Tibial nerve (tissue), 4 donors: Measurements from ENCODE around the gene ARPC2. TPM values are rescaled to one million over a fixed set of nuclear protein-coding genes. Genes with fewer than 3 reads are reported as not detected.

Experiments
- DNase-seq, 2 donors: peaks; one replicate each; pipeline ENCODE4 v3.0.0-alpha.2; 2019; ENCODE audit warnings: low spot score in 2 of 2
- H3K27ac ChIP-seq, 4 donors: fragments of 200-600 bp; sonication (generic) in 3 of 4; one replicate each; pipeline ENCODE4 v1.5.1; 2017 to 2019; ENCODE audit warnings: mild to moderate bottlenecking in 1 of 4
- H3K27me3 ChIP-seq, 2 donors: fragments of 200-600 bp; sonication (generic) in 1 of 2; one replicate each; pipeline versions ENCODE4 v1.5.1 to v1.6.0; 2017 to 2019
- H3K36me3 ChIP-seq, 3 donors: fragments of 200-600 bp; sonication (generic); one replicate each; pipeline ENCODE4 v1.5.1; 2018 to 2019
- H3K4me1 ChIP-seq, 4 donors: fragments of 200-600 bp; sonication (generic) in 3 of 4; one replicate each; pipeline ENCODE4 v1.5.1; 2017 to 2019
- H3K4me3 ChIP-seq, 4 donors: fragments of 200-600 bp; sonication (generic) in 3 of 4; one replicate each; pipeline ENCODE4 v1.5.1; 2017 to 2019; ENCODE audit warnings: mild to moderate bottlenecking in 1 of 4, moderate library complexity in 1 of 4
- H3K9me3 ChIP-seq, 4 donors: fragments of 200-600 bp; sonication (generic) in 3 of 4; one replicate each; pipeline ENCODE4 v1.5.1; 2017 to 2019
- EP300 ChIP-seq, 2 donors: sonication (generic); formaldehyde crosslinking; IDR thresholded peaks; one replicate each; pipeline ENCODE4 v1.6.1; 2017; ENCODE audit warnings: antibody characterized with exemption in 2 of 2, mild to moderate bottlenecking in 1 of 2
- POLR2A ChIP-seq, 2 donors: fragments of 450-650 bp; IDR thresholded peaks; one replicate each; pipeline ENCODE4 v1.6.1; 2017; ENCODE audit warnings: antibody characterized with exemption in 2 of 2, mild to moderate bottlenecking in 2 of 2, moderate library complexity in 2 of 2
- WGBS, 2 donors: methylation state at CpG; one replicate each; pipeline ENCODE4 v1.1.5; 2018; 5-methylcytosine and 5-hydroxymethylcytosine counted together
- total RNA-seq, 4 donors: library from RNA; depleted of rRNA; stranded (reverse); fragments of >200 nt; gene quantifications; one replicate each; pipeline ENCODE4 v1.1.0, GENCODE V29; 2016
- TF ChIP-seq, protein P1 (sequence below), 5 experiments: fragments of 200-600 bp in 3 of 5; fragments of 450-650 bp in 2 of 5; sonication (generic) in 3 of 5; IDR thresholded peaks; one replicate each; pipeline ENCODE4 v1.5.1; 2016 to 2019; ENCODE audit warnings: antibody characterized with exemption in 5 of 5, mild to moderate bottlenecking in 3 of 5, moderate library complexity in 2 of 5

The ARPC2 gene
- total RNA-seq, 4 donors from 2014 or later: 193 to 248 (median 222) TPM

DNA sequence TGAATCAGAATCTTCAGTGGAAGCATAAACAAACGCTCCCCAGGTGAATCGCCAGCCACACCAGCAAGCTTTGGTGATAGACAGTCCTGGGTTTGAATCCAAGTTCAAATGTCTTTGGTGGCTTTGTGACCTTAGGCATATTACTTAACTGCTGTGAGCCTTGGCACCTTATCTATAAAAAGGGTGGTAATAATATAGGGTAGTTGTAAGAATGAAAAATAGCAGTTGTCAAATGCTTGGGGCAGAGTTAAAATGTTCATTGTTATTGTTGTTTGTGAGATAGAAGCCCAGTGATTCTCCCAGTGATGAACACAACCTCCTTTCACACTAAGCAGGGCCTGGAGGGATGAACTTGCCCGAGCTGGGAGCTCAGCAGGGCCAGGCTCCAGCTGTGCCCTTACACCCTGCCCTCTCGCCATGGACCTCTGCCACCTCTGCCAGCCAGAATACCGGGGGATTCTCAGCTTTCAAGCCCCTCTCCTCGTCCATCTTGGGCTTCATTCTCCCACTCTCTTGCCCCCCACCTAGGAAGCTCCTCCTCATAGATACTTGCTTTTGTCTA is 81.4 kb downstream of the ARPC2 start:
- TF ChIP-seq, protein P1, sequence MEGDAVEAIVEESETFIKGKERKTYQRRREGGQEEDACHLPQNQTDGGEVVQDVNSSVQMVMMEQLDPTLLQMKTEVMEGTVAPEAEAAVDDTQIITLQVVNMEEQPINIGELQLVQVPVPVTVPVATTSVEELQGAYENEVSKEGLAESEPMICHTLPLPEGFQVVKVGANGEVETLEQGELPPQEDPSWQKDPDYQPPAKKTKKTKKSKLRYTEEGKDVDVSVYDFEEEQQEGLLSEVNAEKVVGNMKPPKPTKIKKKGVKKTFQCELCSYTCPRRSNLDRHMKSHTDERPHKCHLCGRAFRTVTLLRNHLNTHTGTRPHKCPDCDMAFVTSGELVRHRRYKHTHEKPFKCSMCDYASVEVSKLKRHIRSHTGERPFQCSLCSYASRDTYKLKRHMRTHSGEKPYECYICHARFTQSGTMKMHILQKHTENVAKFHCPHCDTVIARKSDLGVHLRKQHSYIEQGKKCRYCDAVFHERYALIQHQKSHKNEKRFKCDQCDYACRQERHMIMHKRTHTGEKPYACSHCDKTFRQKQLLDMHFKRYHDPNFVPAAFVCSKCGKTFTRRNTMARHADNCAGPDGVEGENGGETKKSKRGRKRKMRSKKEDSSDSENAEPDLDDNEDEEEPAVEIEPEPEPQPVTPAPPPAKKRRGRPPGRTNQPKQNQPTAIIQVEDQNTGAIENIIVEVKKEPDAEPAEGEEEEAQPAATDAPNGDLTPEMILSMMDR (IDR thresholded peaks at IDR 0.05): no peak
- no peak for TF ChIP-seq EP300 (IDR thresholded peaks at IDR 0.05)
- TF ChIP-seq POLR2A (IDR thresholded peaks at IDR 0.05): no peak
- H3K36me3 ChIP-seq: no peaks in the 10 kb centered on the region
- no peak overlapping the region for H3K4me3 ChIP-seq
- DNase-seq: no peak
- peaks cover 0 to 27% (median 0%) of the 10 kb centered on the region in 4 donors for H3K4me1 ChIP-seq
- H3K9me3 ChIP-seq: no peaks in the 10 kb centered on the region
- H3K27me3 ChIP-seq: no peaks in the 10 kb centered on the region
- H3K27ac ChIP-seq: peak overlapping the region in 1 of 4 donors; percentile 40
- WGBS, 2 donors: 58 to 71% methylated on average over 6 of the region's 6 CpGs

DNA sequence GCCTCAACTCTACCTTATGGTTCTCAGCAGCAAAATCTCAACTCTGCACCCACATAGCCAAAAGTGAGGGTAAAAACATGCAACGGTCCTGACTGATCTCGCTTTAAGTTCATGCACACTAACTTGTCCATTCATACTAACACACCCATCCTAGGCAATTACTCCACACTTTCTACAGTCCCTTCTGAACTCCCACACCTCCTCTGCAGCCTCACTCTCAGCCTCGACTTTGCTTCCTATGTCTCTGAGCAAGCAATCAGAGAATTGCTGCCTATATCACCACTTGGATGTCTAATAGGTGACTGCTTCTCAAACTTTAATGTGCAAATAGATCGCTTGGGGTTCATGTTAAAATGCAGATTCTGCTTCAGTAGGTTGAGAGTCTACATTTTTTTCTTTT is 83.2 kb downstream of the ARPC2 start:
- Histone ChIP-seq H3K4me3 (no peak overlapping the region), H3K27me3 (no peaks in the 10 kb centered on the region), H3K36me3 (no peaks in the 10 kb centered on the region), H3K27ac (no peak overlapping the region), H3K9me3 (no peaks in the 10 kb centered on the region), H3K4me1 (peaks cover 0 to 25% (median 0%) of the 10 kb centered on the region in 4 donors)
- TF ChIP-seq, protein P1 (IDR thresholded peaks at IDR 0.05): no peak
- TF ChIP-seq POLR2A (IDR thresholded peaks at IDR 0.05) (no peak), EP300 (IDR thresholded peaks at IDR 0.05) (no peak)
- DNase-seq: no peak
- WGBS, 2 donors: 82 to 84% methylated on average over 4 of the region's 4 CpGs

DNA sequence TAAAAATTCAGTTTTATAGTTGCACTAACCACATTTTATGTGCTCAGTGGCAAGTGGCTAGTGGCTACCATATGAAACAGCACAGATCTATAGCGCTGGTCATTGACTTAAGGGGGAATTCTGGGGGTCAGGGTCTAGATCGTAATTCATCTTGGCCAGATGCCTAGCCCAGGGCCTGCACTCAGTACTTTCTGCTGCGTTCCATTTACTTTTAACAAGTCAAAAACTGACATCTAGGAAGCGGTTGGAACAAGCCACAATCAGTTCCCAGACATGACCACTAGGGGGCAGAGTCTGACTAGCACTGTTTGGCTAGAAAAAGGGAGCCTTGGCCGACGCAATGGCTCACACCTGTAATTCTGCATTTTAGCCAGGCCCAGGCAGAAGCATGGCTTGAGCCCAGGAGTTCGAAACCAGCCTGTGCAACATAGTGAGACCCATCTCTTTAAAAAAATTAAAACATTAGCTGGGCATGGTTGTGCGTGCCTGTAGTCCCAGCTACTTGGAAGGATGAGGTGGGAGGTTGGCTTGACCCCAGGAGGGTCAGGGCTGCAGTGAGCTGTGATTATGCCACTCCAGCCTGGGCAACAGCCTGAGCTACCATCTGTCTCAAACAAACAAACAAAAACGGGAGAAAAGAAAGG is 84.3 kb downstream of the ARPC2 start:
- H3K36me3 ChIP-seq: no peaks in the 10 kb centered on the region
- no peaks in the 10 kb centered on the region for H3K27me3 ChIP-seq
- peak overlapping the region in 1 of 4 donors; percentile 41 for H3K27ac ChIP-seq
- H3K4me1 ChIP-seq: peaks cover 0 to 25% (median 0%) of the 10 kb centered on the region in 4 donors
- H3K4me3 ChIP-seq: no peak overlapping the region
- TF ChIP-seq EP300 (IDR thresholded peaks at IDR 0.05) (peak in 1 of 2 donors; percentile 52), POLR2A (IDR thresholded peaks at IDR 0.05) (no peak)
- TF ChIP-seq, protein P1 (IDR thresholded peaks at IDR 0.05): peak; percentile 95 to 97 (median 96)
- WGBS, 2 donors: 8 to 11% methylated on average over 9 of the region's 9 CpGs
- DNase-seq: peak; percentile 81 to 95
- no peaks in the 10 kb centered on the region for H3K9me3 ChIP-seq

Other genes with a start within 250 kb of the ARPC2 start
- 100 to 1,000 TPM; 461 to 648 (median 565) TPM for gene TNS1, start 214.2 kb upstream of the ARPC2 start, total RNA-seq
- not detected for gene RUFY4, start 147.9 kb upstream of the ARPC2 start, total RNA-seq
- gene CXCR2, start 91.2 kb upstream of the ARPC2 start, total RNA-seq: under 1 TPM in 1 of 4 donors, not detected in 3; 0.30 TPM
- gene CXCR1, start 50.2 kb upstream of the ARPC2 start, total RNA-seq: under 1 TPM in 2 of 4 donors, not detected in 2; 0.21 to 0.66 TPM
- gene GPBAR1, start 43.8 kb downstream of the ARPC2 start, total RNA-seq: 10 to 100 TPM in 2 of 4 donors, 1 to 10 TPM in 2; 4.6 to 37.8 (median 13.5) TPM
- gene AAMP, start 52.9 kb downstream of the ARPC2 start, total RNA-seq: 100 to 1,000 TPM; 111 to 179 (median 143) TPM
- gene PNKD, start 53.3 kb downstream of the ARPC2 start, total RNA-seq: 10 to 100 TPM; 62.3 to 68.9 (median 63.6) TPM
- 100 to 1,000 TPM; 183 to 282 (median 202) TPM for gene TMBIM1, start 75.3 kb downstream of the ARPC2 start, total RNA-seq
- gene CATIP, start 139.7 kb downstream of the ARPC2 start, total RNA-seq: not detected
- gene SLC11A1, start 165.1 kb downstream of the ARPC2 start, total RNA-seq: 100 to 1,000 TPM in 1 of 4 donors, 10 to 100 TPM in 3; 19.0 to 213 (median 52.9) TPM
- 100 to 1,000 TPM; 122 to 164 (median 140) TPM for gene CTDSP1, start 182.7 kb downstream of the ARPC2 start, total RNA-seq
- not detected for gene VIL1, start 201.9 kb downstream of the ARPC2 start, total RNA-seq